H1 (cell line): ENCODE data around the gene GABRG3. TPM values are rescaled to one million over a fixed set of nuclear protein-coding genes. Genes with fewer than 3 reads are reported as not detected.

Source experiments
- CTCF ChIA-PET: fragments of 300-600 bp; sonication (Branson Sonifier 250); formaldehyde crosslinking; loops from one replicate; lab custom pipeline; 2021; ENCODE audit not compliant: partially characterized antibody; lab: Charles Lee
- POLR2A ChIA-PET: fragments of 300-600 bp; sonication (Branson Sonifier 250); formaldehyde crosslinking; loops from one replicate; lab custom pipeline; 2021; ENCODE audit warnings: inconsistent platforms; ENCODE audit not compliant: partially characterized antibody; lab: Charles Lee
- DNase-seq, 2 experiments: peaks; one replicate each; pipeline versions ENCODE4 v3.0.0 to v3.0.0-alpha.2; 2010 to 2022; ENCODE audit warnings: low spot score in 2 of 2, low read depth in 1 of 2, mixed read lengths in 1 of 2
- FAIRE-seq: peaks from 2 replicates; lab custom pipeline; 2011; peaks lifted over from hg19 to GRCh38; lab: Jason Lieb, UNC
- H2AFZ ChIP-seq: 2 replicates; pipeline ENCODE4 v1.8.1; 2012; ENCODE audit warnings: low read length, inconsistent platforms
- H2AK5ac ChIP-seq: 2 replicates; pipeline ENCODE4 v1.6.1; 2013; ENCODE audit warnings: low read depth, low read length
- H2BK120ac ChIP-seq: replicated peaks from 2 replicates; pipeline ENCODE3; 2013; ENCODE audit warnings: low read depth, low read length, inconsistent platforms
- H2BK12ac ChIP-seq: 2 replicates; pipeline ENCODE4 v1.6.1; 2013; ENCODE audit warnings: low read depth, low read length
- H2BK15ac ChIP-seq: 2 replicates; pipeline ENCODE4 v1.6.1; 2013; ENCODE audit warnings: low read length
- H2BK20ac ChIP-seq: 2 replicates; pipeline ENCODE4 v1.6.1; 2013; ENCODE audit warnings: low read length
- H2BK5ac ChIP-seq: 2 replicates; pipeline ENCODE4 v1.6.1; 2013; ENCODE audit warnings: low read depth, low read length
- H3K14ac ChIP-seq: 2 replicates; pipeline ENCODE4 v1.6.1; 2013; ENCODE audit warnings: inconsistent platforms; ENCODE audit not compliant: insufficient read length
- H3K18ac ChIP-seq: 2 replicates; pipeline ENCODE4 v1.6.1; 2013; ENCODE audit warnings: low read length; ENCODE audit errors: extremely low read depth
- H3K23ac ChIP-seq: 2 replicates; pipeline ENCODE4 v1.6.1; 2013; ENCODE audit warnings: inconsistent platforms; ENCODE audit not compliant: insufficient read length
- H3K23me2 ChIP-seq: 2 replicates; pipeline ENCODE4 v1.6.1; 2013; ENCODE audit warnings: low read depth, low read length
- H3K27ac ChIP-seq: 2 replicates; pipeline ENCODE4 v1.6.1; 2011; ENCODE audit warnings: low read depth, low read length, inconsistent platforms
- H3K27me3 ChIP-seq, 4 experiments: replicated peaks in 1 of 4; 1 replicate in 1 of 4; 2 replicates in 3 of 4; pipeline versions ENCODE4 v1.6.1 to v1.8.1; 2011 to 2013; ENCODE audit warnings: low read length in 3 of 4, mild to moderate bottlenecking in 3 of 4, inconsistent platforms in 2 of 4, mixed read lengths in 2 of 4, moderate library complexity in 1 of 4; ENCODE audit not compliant: control insufficient read depth in 3 of 4, insufficient read depth in 3 of 4; ENCODE audit errors: extremely low read depth in 1 of 4
- H3K36me3 ChIP-seq, 4 experiments: 2 replicates each; pipeline versions ENCODE4 v1.6.1 to v1.8.1; 2011 to 2013; ENCODE audit warnings: mild to moderate bottlenecking in 4 of 4, low read length in 3 of 4, moderate library complexity in 2 of 4, control low read depth in 1 of 4, inconsistent platforms in 1 of 4; ENCODE audit not compliant: insufficient read depth in 4 of 4, control insufficient read depth in 2 of 4
- H3K4ac ChIP-seq: replicated peaks from 2 replicates; pipeline ENCODE3; 2013; ENCODE audit warnings: low read length, low read depth, mixed read lengths, inconsistent platforms; ENCODE audit not compliant: insufficient read length
- H3K4me1 ChIP-seq, 4 experiments: replicated peaks in 1 of 4; 1 replicate in 1 of 4; 2 replicates in 3 of 4; pipeline versions ENCODE4 v1.6.1 to v1.8.1; 2011 to 2013; ENCODE audit warnings: low read length in 3 of 4, inconsistent platforms in 2 of 4, mixed read lengths in 1 of 4; ENCODE audit not compliant: insufficient read depth in 4 of 4, control insufficient read depth in 3 of 4
- H3K4me2 ChIP-seq, 2 experiments: 2 replicates each; pipeline versions ENCODE4 v1.6.1 to v1.8.1; 2011 to 2013; ENCODE audit warnings: low read depth in 2 of 2, low read length in 2 of 2, control low read depth in 1 of 2, inconsistent platforms in 1 of 2, mild to moderate bottlenecking in 1 of 2; ENCODE audit not compliant: insufficient read depth in 1 of 2
- H3K4me3 ChIP-seq, 4 experiments: fragments of 200-600, 300-600 bp in 1 of 4; sonication (generic), shearing (Covaris generic), sonication (Bioruptor Twin) in 1 of 4; 2 replicates each; pipeline versions ENCODE4 v1.5.1 to v1.8.1; 2011 to 2016; ENCODE audit warnings: low read length in 4 of 4, low read depth in 3 of 4, control low read depth in 2 of 4, inconsistent platforms in 2 of 4, mild to moderate bottlenecking in 2 of 4, mixed read lengths in 1 of 4, moderate library complexity in 1 of 4; ENCODE audit not compliant: insufficient read depth in 2 of 4; ENCODE audit errors: extremely low read depth in 1 of 4
- H3K56ac ChIP-seq: replicated peaks from 2 replicates; pipeline ENCODE3; 2013; ENCODE audit warnings: low read depth, mild to moderate bottlenecking, mixed read lengths, low read length, inconsistent platforms; ENCODE audit not compliant: insufficient read length
- H3K79me1 ChIP-seq: 2 replicates; pipeline ENCODE4 v1.6.1; 2013; ENCODE audit warnings: low read depth, low read length, control low read depth
- H3K79me2 ChIP-seq, 2 experiments: 2 replicates each; pipeline versions ENCODE4 v1.6.1 to v1.8.1; 2012 to 2013; ENCODE audit warnings: low read length in 2 of 2, mild to moderate bottlenecking in 2 of 2, inconsistent platforms in 1 of 2; ENCODE audit not compliant: insufficient read depth in 2 of 2, control insufficient read depth in 1 of 2
- H3K9ac ChIP-seq, 4 experiments: replicated peaks in 1 of 4; 1 replicate in 1 of 4; 2 replicates in 3 of 4; pipeline versions ENCODE4 v1.6.1 to v1.8.1; 2011 to 2013; ENCODE audit warnings: low read depth in 3 of 4, low read length in 3 of 4, control low read depth in 2 of 4, mild to moderate bottlenecking in 2 of 4, moderate library complexity in 2 of 4, inconsistent platforms in 1 of 4; ENCODE audit errors: extremely low read depth in 1 of 4
- H3K9me3 ChIP-seq, 2 experiments: 2 replicates each; pipeline versions ENCODE4 v1.6.1 to v1.8.1; 2012 to 2013; ENCODE audit warnings: mild to moderate bottlenecking in 2 of 2, moderate library complexity in 2 of 2, control low read depth in 1 of 2, inconsistent platforms in 1 of 2, low read depth in 1 of 2, low read length in 1 of 2, mixed read lengths in 1 of 2; ENCODE audit not compliant: insufficient read depth in 2 of 2
- H4K20me1 ChIP-seq, 2 experiments: replicated peaks in 1 of 2; 2 replicates each; pipeline versions ENCODE3 to v1.8.1; 2011 to 2013; ENCODE audit warnings: inconsistent platforms in 2 of 2, low read length in 2 of 2, mild to moderate bottlenecking in 1 of 2; ENCODE audit not compliant: insufficient read depth in 2 of 2, control insufficient read depth in 1 of 2
- H4K5ac ChIP-seq: 2 replicates; pipeline ENCODE4 v1.6.1; 2013; ENCODE audit warnings: low read length, low read depth, mixed read lengths, inconsistent platforms; ENCODE audit not compliant: insufficient read length
- H4K8ac ChIP-seq: 2 replicates; pipeline ENCODE4 v1.8.0; 2013; ENCODE audit warnings: mild to moderate bottlenecking, moderate library complexity, low read length, inconsistent platforms; ENCODE audit not compliant: insufficient read depth; ENCODE audit errors: extremely low read depth
- H4K91ac ChIP-seq: replicated peaks from 2 replicates; pipeline ENCODE3; 2013; ENCODE audit warnings: low read length, mixed read lengths, inconsistent platforms; ENCODE audit not compliant: insufficient read length
- ASH2L ChIP-seq: fragments of 200-600, 300-600 bp; sonication (generic); IDR thresholded peaks from one replicate; pipeline ENCODE4 v1.7.1; 2017; ENCODE audit warnings: low read length
- BRCA1 ChIP-seq: IDR thresholded peaks from 2 replicates; pipeline ENCODE4 v1.6.1; 2012; ENCODE audit warnings: low read depth, low read length, improper control_type of control experiment
- CREB1 ChIP-seq: IDR thresholded peaks from 2 replicates; pipeline ENCODE4 v1.6.1; 2012; ENCODE audit warnings: inconsistent platforms
- E2F6 ChIP-seq: IDR thresholded peaks from 2 replicates; pipeline ENCODE4 v1.6.1; 2012; ENCODE audit warnings: inconsistent platforms
- MAX ChIP-seq: IDR thresholded peaks from 2 replicates; pipeline ENCODE4 v1.6.1; 2012; ENCODE audit warnings: inconsistent platforms
- NANOG ChIP-seq: IDR thresholded peaks from 2 replicates; pipeline ENCODE4 v1.6.1; 2011; ENCODE audit warnings: low read length, low read depth, mild to moderate bottlenecking, inconsistent platforms; ENCODE audit not compliant: insufficient read depth, poor library complexity, severe bottlenecking
- PHF8 ChIP-seq: fragments of 200-600 bp; sonication (generic); conservative IDR thresholded peaks from 2 replicates; pipeline ENCODE4 v1.7.1; 2012; ENCODE audit warnings: low read depth, mild to moderate bottlenecking, inconsistent platforms, low read length, moderate library complexity
- RBBP5 ChIP-seq: IDR thresholded peaks from 2 replicates; pipeline ENCODE4 v1.7.1; 2012; ENCODE audit warnings: low read depth, mild to moderate bottlenecking, inconsistent platforms, low read length, moderate library complexity, borderline replicate concordance
- RXRA ChIP-seq: IDR thresholded peaks from 2 replicates; pipeline ENCODE4 v1.6.1; 2011; ENCODE audit warnings: low read depth, mild to moderate bottlenecking, low read length, moderate library complexity; ENCODE audit not compliant: insufficient read depth
- SP4 ChIP-seq: IDR thresholded peaks from 2 replicates; pipeline ENCODE4 v1.6.1; 2012; ENCODE audit warnings: low read length, inconsistent platforms
- TBP ChIP-seq: IDR thresholded peaks from 2 replicates; pipeline ENCODE4 v1.6.1; 2011; ENCODE audit warnings: low read depth, low read length, improper control_type of control experiment
- YY1 ChIP-seq: IDR thresholded peaks from 2 replicates; pipeline ENCODE4 v1.6.1; 2011; ENCODE audit warnings: low read depth, mild to moderate bottlenecking, low read length
- WGBS, 2 experiments: shearing (Covaris generic) in 1 of 2; methylation state at CpG; one replicate each; pipeline versions ENCODE4 v1.1.6 to v1.1.7; 2013 to 2015; ENCODE audit warnings: low lambda C conversion rate in 2 of 2, mixed read lengths in 2 of 2, inconsistent platforms in 1 of 2, low coverage in 1 of 2, missing lambda C conversion rate in 1 of 2; ENCODE audit not compliant: insufficient replicate concordance in 2 of 2, insufficient coverage in 1 of 2, insufficient read length in 1 of 2; ENCODE audit errors: extremely low coverage in 1 of 2, missing lambda C conversion rate in 1 of 2; 5-methylcytosine and 5-hydroxymethylcytosine counted together
- polyA plus RNA-seq, 7 experiments: library from polyadenylated mRNA; depleted of rRNA in 3 of 7; stranded (reverse) in 5 of 7; unstranded in 2 of 7; fragments of >200 nt in 5 of 7; fragments of 200-250 nt in 2 of 7; gene quantifications; 1 replicate in 5 of 7; 2 replicates in 1 of 7; 4 replicates in 1 of 7; pipeline versions ENCODE4 v1.2.1 to v1.2.3, GENCODE V29; 2011 to 2013; ENCODE audit warnings: missing spikeins in 2 of 7, mixed read lengths in 2 of 7
- total RNA-seq: library from RNA; stranded (reverse); fragmentation: NEBNext Ultra II Directional; extraction: Animal tissue kit (Norgen Biotek cat#: 25700); gene quantifications from 2 replicates; pipeline ENCODE4 v1.2.1, GENCODE V29; 2021

The GABRG3 gene
- total and polyA plus RNA-seq, 2 of the 8 experiments (the other 6 are each of a cell fraction or from before 2014, with no cell fraction given), result 0.17 to 0.80 TPM

GRCh38 chr15:27538325-27538724 is 567.3 kb downstream of the GABRG3 start:
- no peaks in the 10 kb centered on the region for H3K27me3 ChIP-seq
- no peak overlapping the region for H2AK5ac ChIP-seq
- no peak overlapping the region for H4K8ac ChIP-seq
- H3K79me1 ChIP-seq, result no peaks in the 10 kb centered on the region
- H2BK12ac ChIP-seq, result no peak overlapping the region
- H3K4me2 ChIP-seq, result no peak overlapping the region
- H3K23me2 ChIP-seq, result no peaks in the 10 kb centered on the region
- no peak overlapping the region for H3K18ac ChIP-seq
- H2BK5ac ChIP-seq, result no peak overlapping the region
- H3K4ac ChIP-seq, result no peak overlapping the region
- H3K27ac ChIP-seq, result no peak overlapping the region
- DNase-seq (no peak), FAIRE-seq (no peak)
- no peak overlapping the region for H2AFZ ChIP-seq
- no peaks in the 10 kb centered on the region for H3K36me3 ChIP-seq
- CTCF ChIA-PET, result interaction anchor here (1.1 to 1.2 kb wide), 2 partner anchors 11 to 17 kb away, joined by 3 read pairs; no protein-coding TSS in a partner anchor
- POLR2A ChIA-PET, result no interaction called here
- no peak overlapping the region for H2BK120ac ChIP-seq
- no peak overlapping the region for H3K4me3 ChIP-seq
- H3K14ac ChIP-seq, result no peak overlapping the region
- H2BK20ac ChIP-seq, result no peak overlapping the region
- no peaks in the 10 kb centered on the region; a peak in 1 of 4 replicates for H3K9me3 ChIP-seq
- no peak overlapping the region for H2BK15ac ChIP-seq
- no peak overlapping the region for H3K9ac ChIP-seq
- H3K56ac ChIP-seq, result no peak overlapping the region
- no peaks in the 10 kb centered on the region for H4K20me1 ChIP-seq
- peaks cover 0 to 4% (median 0%) of the 10 kb centered on the region in 4 experiments; a peak in 2 of 7 replicates for H3K4me1 ChIP-seq
- H4K5ac ChIP-seq, result no peak overlapping the region
- no peak overlapping the region for H4K91ac ChIP-seq
- H3K23ac ChIP-seq, result no peak overlapping the region
- 91% methylated on average over 3 of the region's 3 CpGs; no CpG with 5 or more reads in 1 of the 2 experiments for WGBS, 2 experiments
- H3K79me2 ChIP-seq, result no peaks in the 10 kb centered on the region
- no peak for TF ChIP-seq YY1
- no peak for TF ChIP-seq NANOG
- TF ChIP-seq CREB1, result no peak
- TF ChIP-seq TBP, result no peak
- no peak for TF ChIP-seq MAX
- TF ChIP-seq BRCA1, result no peak
- no peak for TF ChIP-seq ASH2L
- no peak for TF ChIP-seq RXRA
- TF ChIP-seq SP4, result no peak
- TF ChIP-seq PHF8, result no peak
- no peak for TF ChIP-seq RBBP5
- TF ChIP-seq E2F6, result no peak
